MM.1S (cell line): Measurements from ENCODE around the gene OR2A5.
"Not testable (repeated sequence)": the region's sequence is repeated elsewhere in the genome, so short reads cannot be mapped to it uniquely, and the experiment has no call there.

ENCODE experiments used
- DNase-seq: peaks from one replicate; pipeline ENCODE4 v3.0.0-alpha.2; 2015
- H2AFZ ChIP-seq: fragments of 300-600 bp; sonication (generic); 2 replicates; pipeline ENCODE4 v1.6.0; 2016; ENCODE audit warnings: antibody characterized with exemption, low read length
- H3F3A ChIP-seq: fragments of 300-600 bp; sonication (generic); 2 replicates; pipeline ENCODE4 v1.6.1; 2016; ENCODE audit warnings: mild to moderate bottlenecking, antibody characterized with exemption, low read length, moderate library complexity, mixed read lengths; ENCODE audit not compliant: insufficient read depth
- H3K27ac ChIP-seq: fragments of 300-600 bp; sonication (generic); 2 replicates; pipeline ENCODE4 v1.5.1; 2016; ENCODE audit warnings: mild to moderate bottlenecking, low read length
- H3K27me3 ChIP-seq: fragments of 300-600 bp; sonication (generic); replicated peaks from 2 replicates; pipeline ENCODE4 v1.6.0; 2016; ENCODE audit warnings: low read length; ENCODE audit not compliant: insufficient read depth
- H3K36me3 ChIP-seq: fragments of 300-600 bp; sonication (generic); replicated peaks from 2 replicates; pipeline ENCODE4 v1.6.1; 2016; ENCODE audit warnings: mild to moderate bottlenecking, low read length, mixed read lengths; ENCODE audit not compliant: insufficient read depth
- H3K4me1 ChIP-seq: fragments of 300-600 bp; sonication (generic); 2 replicates; pipeline ENCODE4 v1.6.1; 2016; ENCODE audit warnings: low read length, mixed read lengths
- H3K4me2 ChIP-seq: fragments of 300-600 bp; sonication (generic); 2 replicates; pipeline ENCODE4 v1.6.0; 2016; ENCODE audit warnings: low read depth, low read length
- H3K4me3 ChIP-seq: fragments of 300-600 bp; sonication (generic); 2 replicates; pipeline ENCODE4 v1.5.1; 2016; ENCODE audit warnings: low read length, mixed read lengths
- H3K79me2 ChIP-seq: fragments of 300-600 bp; sonication (generic); 2 replicates; pipeline ENCODE4 v1.6.1; 2016; ENCODE audit warnings: mixed run types, low read length, mixed read lengths
- H3K9ac ChIP-seq: fragments of 300-600 bp; sonication (generic); 2 replicates; pipeline ENCODE4 v1.6.1; 2016; ENCODE audit warnings: low read length, mixed read lengths
- H3K9me2 ChIP-seq: fragments of 300-600 bp; sonication (generic); replicated peaks from 2 replicates; pipeline ENCODE4 v1.6.1; 2016; ENCODE audit warnings: mild to moderate bottlenecking, low read length, mixed read lengths; ENCODE audit not compliant: insufficient read depth
- H3K9me3 ChIP-seq: fragments of 300-600 bp; sonication (generic); replicated peaks from 2 replicates; pipeline ENCODE4 v1.6.1; 2016; ENCODE audit warnings: mild to moderate bottlenecking, low read length, mixed read lengths; ENCODE audit not compliant: insufficient read depth
- H4K20me1 ChIP-seq: fragments of 300-600 bp; sonication (generic); 2 replicates; pipeline ENCODE4 v1.6.1; 2016; ENCODE audit warnings: mild to moderate bottlenecking, low read length, moderate library complexity, mixed read lengths; ENCODE audit not compliant: insufficient read depth
- EZH2 ChIP-seq: fragments of 300-600 bp; sonication (generic); optimal IDR thresholded peaks from 2 replicates; pipeline ENCODE3; 2017; ENCODE audit warnings: low read depth, mild to moderate bottlenecking, antibody characterized with exemption, low read length, mixed read lengths
- EZH2phosphoT487 ChIP-seq: fragments of 300-600 bp; sonication (generic); IDR thresholded peaks from 2 replicates; pipeline ENCODE4 v1.6.1; 2018; ENCODE audit warnings: antibody characterized with exemption, low read length
- TF ChIP-seq, protein P1 (sequence below): fragments of 300-600 bp; sonication (generic); IDR thresholded peaks from 2 replicates; pipeline ENCODE4 v1.5.1; 2016; ENCODE audit warnings: antibody characterized with exemption, low read length, mixed read lengths

OR2A5 gene

DNA sequence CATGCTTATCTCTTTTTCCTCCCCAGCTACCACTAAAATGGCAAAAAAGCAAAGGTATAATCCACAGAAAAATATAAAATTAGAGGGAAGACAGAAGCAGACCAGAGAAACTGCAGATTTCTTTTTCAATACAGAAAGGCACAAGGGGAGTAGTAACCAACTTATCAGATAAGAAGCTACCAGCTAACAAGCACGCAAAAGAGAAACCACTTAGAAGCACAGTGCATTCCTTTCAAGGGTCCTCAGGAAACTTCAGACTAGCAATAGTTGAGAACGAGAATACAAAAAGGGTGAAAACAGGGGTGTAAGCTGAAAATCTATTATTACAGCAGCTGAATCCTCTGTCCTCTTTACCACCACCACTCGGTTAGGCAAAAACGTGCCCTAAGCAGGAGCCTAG lies 9.9 kb upstream of the OR2A5 start:
- peak; percentile 50 for DNase-seq
- Histone ChIP-seq H3K9ac (no peak overlapping the region), H2AFZ (no peak overlapping the region), H3K36me3 (no peaks in the 10 kb centered on the region), H3K4me3 (no peak overlapping the region), H3K9me2 (no peaks in the 10 kb centered on the region), H4K20me1 (no peaks in the 10 kb centered on the region), H3K9me3 (no peaks in the 10 kb centered on the region), H3K4me2 (no peak overlapping the region), H3F3A (no peaks in the 10 kb centered on the region), H3K27ac (no peak overlapping the region), H3K4me1 (no peaks in the 10 kb centered on the region), H3K27me3 (no peaks in the 10 kb centered on the region), H3K79me2 (no peaks in the 10 kb centered on the region)
- TF ChIP-seq EZH2 (no peak), EZH2phosphoT487 (no peak)
- TF ChIP-seq, protein P1, sequence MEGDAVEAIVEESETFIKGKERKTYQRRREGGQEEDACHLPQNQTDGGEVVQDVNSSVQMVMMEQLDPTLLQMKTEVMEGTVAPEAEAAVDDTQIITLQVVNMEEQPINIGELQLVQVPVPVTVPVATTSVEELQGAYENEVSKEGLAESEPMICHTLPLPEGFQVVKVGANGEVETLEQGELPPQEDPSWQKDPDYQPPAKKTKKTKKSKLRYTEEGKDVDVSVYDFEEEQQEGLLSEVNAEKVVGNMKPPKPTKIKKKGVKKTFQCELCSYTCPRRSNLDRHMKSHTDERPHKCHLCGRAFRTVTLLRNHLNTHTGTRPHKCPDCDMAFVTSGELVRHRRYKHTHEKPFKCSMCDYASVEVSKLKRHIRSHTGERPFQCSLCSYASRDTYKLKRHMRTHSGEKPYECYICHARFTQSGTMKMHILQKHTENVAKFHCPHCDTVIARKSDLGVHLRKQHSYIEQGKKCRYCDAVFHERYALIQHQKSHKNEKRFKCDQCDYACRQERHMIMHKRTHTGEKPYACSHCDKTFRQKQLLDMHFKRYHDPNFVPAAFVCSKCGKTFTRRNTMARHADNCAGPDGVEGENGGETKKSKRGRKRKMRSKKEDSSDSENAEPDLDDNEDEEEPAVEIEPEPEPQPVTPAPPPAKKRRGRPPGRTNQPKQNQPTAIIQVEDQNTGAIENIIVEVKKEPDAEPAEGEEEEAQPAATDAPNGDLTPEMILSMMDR: no peak

DNA sequence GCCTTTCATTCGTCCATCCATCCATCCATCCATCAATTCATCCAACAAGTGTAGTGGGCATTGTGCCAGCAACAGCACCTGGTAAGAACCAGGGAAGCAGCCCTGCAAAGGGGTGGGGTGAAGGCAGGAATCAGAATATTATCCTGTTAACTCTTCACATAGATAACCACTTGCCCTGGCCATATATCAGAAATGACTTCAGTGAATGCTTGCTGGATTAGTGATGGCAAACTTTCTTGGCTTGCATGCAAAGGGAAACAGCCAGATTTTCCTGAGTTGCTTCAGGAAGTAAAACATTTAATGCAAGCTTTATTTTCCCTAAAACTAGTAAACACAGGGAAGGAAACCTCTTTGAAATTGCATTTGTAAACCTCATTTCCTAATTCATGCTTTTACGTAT lies 743 bp downstream of the OR2A5 start:
- no peaks in the 10 kb centered on the region for H4K20me1 ChIP-seq
- no peaks in the 10 kb centered on the region for H3K79me2 ChIP-seq
- H3K27ac ChIP-seq: no peak overlapping the region
- no peak for DNase-seq
- H2AFZ ChIP-seq: no peak overlapping the region
- no peak overlapping the region for H3K9ac ChIP-seq
- H3K36me3 ChIP-seq: no peaks in the 10 kb centered on the region
- no peaks in the 10 kb centered on the region for H3K9me2 ChIP-seq
- H3K4me1 ChIP-seq: no peaks in the 10 kb centered on the region
- no peak for TF ChIP-seq EZH2phosphoT487
- TF ChIP-seq EZH2: no peak
- TF ChIP-seq, protein P1: no peak
- H3F3A ChIP-seq: no peaks in the 10 kb centered on the region
- H3K9me3 ChIP-seq: no peaks in the 10 kb centered on the region
- H3K4me3 ChIP-seq: no peak overlapping the region
- H3K4me2 ChIP-seq: no peak overlapping the region
- no peaks in the 10 kb centered on the region for H3K27me3 ChIP-seq

DNA sequence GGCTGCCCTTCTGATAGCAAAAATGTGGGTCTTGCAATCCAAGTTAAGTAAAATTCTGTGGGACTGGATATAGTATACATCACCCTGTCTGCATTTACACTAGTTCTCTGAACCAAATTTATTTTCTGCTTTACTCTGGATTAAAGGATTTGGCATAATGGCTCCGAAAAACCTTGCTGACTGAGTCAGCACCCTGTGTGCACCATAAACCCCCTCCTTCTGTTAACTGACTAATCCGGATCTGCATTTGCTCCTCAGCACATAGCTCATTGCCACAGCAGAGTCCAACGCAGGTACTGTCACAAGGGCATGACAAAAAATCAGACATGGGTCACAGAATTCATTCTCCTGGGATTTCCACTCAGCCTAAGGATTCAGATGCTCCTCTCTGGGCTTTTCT lies 1.3 kb downstream of the OR2A5 start:
- Histone ChIP-seq H3K36me3 (no peaks in the 10 kb centered on the region), H3K4me1 (no peaks in the 10 kb centered on the region), H3K27me3 (no peaks in the 10 kb centered on the region), H4K20me1 (no peaks in the 10 kb centered on the region), H3K27ac (no peak overlapping the region), H3K4me2 (no peak overlapping the region), H3K4me3 (no peak overlapping the region), H3F3A (no peaks in the 10 kb centered on the region), H3K9ac (no peak overlapping the region), H2AFZ (no peak overlapping the region), H3K9me2 (no peaks in the 10 kb centered on the region), H3K79me2 (no peaks in the 10 kb centered on the region), H3K9me3 (no peaks in the 10 kb centered on the region)
- DNase-seq: no peak
- TF ChIP-seq, protein P1: no peak
- TF ChIP-seq EZH2: no peak
- no peak for TF ChIP-seq EZH2phosphoT487

DNA sequence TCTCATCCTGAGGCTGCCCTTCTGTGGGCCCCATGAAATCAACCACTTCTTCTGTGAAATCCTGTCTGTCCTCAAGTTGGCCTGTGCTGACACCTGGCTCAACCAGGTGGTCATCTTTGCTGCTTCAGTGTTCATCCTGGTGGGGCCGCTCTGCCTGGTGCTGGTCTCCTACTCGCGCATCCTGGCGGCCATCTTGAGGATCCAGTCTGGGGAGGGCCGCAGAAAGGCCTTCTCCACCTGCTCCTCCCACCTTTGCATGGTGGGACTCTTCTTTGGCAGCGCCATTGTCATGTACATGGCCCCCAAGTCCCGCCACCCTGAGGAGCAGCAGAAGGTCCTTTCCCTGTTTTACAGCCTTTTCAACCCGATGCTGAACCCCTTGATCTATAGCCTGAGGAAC lies 2.1 kb downstream of the OR2A5 start:
- H3K36me3 ChIP-seq, H3K79me2 ChIP-seq, H3K4me2 ChIP-seq, H3K27me3 ChIP-seq, H3K9me3 ChIP-seq, DNase-seq, H2AFZ ChIP-seq, H3K9ac ChIP-seq, H4K20me1 ChIP-seq, H3K27ac ChIP-seq, H3K4me3 ChIP-seq, H3K9me2 ChIP-seq, H3K4me1 ChIP-seq, H3F3A ChIP-seq: not testable (repeated sequence)
